GM18868 (cell line): ENCODE results near the gene SOBP.
"Not testable (repeated sequence)": the region's sequence is repeated elsewhere in the genome, so short reads cannot be mapped to it uniquely, and the experiment has no call there.

ENCODE experiments used
- ATAC-seq: cut with Tn5 transposase; IDR thresholded peaks from one replicate; pipeline ENCODE4 v1.9.1; 2021; ENCODE audit warnings: mild to moderate bottlenecking, moderate library complexity; ENCODE audit not compliant: unreplicated experiment

SOBP gene

DNA sequence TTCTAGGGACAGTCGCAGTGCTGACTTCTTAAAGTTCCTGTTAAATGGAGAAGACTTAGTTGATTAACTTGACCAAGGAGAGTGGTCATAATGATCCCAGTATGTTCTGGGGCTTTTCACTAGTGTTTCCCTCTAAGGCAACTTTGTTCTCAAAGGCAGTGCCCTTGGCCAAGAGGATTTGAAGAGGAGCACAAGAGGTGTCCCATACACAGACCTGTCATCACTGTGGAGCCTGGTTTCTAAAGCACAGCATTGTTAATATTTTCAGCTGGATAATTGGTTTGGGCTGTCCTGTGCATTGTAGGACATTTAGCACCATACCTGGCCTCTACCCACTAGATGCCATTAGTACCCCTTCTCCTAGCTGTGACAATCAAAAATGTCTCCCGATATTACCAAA, 30.8 kb downstream of the SOBP start:
- ATAC-seq: not testable (repeated sequence)

DNA sequence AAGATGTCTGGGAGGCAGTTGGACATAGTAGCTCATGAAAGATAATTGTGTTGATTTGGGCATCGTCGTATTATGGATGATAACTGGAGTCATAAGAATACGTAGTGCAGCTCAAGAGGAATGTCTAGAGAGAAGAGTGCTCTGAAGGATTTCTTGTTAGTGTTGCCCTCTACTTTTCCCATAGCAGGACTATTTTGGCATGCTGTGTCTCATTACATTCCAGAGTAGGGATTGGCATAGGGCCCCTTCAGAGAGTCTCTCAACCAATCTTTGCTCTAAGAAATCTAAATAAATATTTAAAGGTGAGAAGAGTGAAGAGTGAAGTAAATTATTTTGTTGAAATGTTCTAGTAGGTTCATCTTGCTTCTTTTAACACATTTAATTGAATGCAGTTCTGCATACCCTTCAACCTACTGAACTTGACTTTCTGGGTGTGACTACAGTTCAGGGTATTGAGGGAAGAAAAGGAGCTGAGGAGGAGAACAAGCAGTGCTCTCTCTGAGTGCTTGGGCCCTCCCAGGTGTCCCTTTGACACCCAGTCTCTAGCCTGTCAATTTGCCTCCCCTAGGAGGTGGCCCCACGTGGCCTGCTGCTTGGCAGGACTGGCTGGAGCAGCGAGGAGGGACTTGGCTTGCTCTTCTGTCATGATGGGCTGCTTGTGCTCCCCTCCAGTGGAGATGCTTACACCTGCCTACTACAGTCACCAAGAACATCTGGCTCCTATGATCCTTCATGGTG, 33.3 kb downstream of the SOBP start:
- no peak for ATAC-seq

DNA sequence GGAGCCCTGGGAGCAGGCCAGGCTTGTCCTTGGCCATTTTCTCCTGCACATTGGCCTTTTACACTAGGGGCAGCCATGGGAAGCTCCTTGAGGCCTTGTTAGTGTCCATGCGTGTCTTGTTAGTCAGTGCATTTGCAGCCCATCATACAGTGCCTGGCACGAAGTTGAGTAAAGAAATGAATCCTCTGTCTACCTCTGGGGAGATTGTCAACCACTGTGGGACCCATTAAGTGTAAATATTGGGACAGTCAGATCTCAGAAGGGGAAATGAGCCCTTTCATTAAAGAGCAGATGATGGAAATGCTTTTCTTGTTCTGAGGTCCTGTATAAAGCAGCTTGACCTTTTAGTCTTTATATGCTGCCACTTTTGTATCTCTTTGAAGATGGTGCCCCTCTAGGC, 33.9 kb downstream of the SOBP start:
- ATAC-seq: no peak

DNA sequence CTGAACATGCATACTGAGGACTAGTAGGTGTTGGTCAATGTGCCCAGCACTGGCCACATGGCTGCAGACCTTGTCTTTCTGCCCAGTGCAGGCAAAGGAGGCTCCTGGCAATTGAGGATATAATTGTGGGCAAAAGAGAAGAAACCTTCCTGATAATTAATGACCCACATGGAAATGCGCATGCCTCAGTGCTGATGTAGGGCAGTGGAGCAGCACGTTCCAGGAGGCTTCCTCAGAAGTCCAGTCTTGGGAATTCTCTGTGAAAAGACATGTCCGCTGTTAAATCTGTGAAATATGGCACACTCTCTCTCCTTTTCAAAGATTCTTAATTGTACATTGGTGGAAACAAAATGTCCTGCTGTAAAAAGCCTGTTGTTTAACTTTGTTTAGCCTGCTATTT, 34.7 kb downstream of the SOBP start:
- no peak for ATAC-seq

DNA sequence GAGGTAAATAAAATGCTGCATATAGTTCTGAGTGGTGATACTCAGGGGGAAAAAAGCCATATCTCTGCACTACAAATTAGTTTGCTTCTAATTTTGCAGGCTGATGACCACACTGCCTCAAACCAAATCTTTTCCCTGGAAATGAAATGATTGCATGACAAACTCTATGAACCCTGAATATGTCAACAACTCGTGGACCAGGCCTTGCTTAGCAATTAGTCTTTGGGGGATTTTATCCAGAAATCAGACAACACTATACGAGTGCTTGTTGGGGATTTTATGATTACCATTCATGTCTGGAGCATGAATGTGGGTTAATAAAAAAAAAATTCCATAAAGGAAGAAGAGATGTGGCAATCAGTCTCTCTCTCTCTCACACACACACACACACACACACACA, 42.0 kb downstream of the SOBP start:
- no peak for ATAC-seq

DNA sequence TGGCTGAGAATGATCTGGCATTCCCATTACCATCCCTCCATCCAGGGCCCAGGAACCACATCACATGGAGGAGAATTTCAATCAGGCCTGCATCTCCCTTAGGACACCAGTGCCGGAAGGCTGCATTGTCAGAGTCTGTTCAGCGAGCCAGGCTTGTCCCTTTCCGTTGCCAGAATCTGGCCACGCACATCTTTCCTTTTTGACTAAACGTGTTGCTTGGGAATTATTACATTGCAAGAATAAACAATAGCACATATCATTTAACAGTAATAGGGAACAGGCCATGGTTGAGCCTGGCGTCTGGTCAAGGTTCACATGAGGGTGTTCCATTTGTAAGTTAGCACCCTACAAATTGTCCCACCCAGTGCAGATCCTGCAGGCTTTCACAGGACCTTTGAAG, 42.8 kb downstream of the SOBP start:
- ATAC-seq: no peak

DNA sequence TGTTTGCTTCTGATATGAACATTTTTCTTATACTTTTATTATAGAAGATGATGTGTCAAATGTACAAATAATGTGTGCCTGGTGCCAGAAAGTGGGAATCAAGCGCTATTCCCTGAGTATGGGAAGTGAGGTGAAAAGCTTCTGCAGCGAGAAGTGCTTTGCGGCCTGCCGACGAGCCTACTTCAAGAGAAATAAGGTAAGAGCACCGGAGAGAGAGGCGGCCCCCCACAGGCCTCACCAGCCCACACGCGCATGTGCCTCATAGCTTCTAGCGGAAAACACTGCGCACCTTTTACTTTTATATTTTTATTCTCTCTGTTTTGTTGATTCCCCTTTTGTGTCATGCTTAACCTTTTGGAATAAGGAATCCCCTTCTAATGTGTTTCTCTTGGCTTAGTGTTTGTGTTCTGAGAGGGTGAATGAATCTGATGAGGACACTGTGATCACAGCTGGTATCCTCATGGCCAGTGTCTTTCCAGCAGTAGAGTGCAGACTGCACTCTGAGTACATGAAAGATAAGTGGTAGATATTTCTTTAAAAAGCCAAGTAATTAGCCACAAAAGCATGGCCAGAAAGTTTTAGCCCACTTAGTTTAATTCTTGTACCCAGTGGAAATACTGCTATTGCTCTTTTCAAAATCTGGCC, 43.6 kb downstream of the SOBP start:
- no peak for ATAC-seq

DNA sequence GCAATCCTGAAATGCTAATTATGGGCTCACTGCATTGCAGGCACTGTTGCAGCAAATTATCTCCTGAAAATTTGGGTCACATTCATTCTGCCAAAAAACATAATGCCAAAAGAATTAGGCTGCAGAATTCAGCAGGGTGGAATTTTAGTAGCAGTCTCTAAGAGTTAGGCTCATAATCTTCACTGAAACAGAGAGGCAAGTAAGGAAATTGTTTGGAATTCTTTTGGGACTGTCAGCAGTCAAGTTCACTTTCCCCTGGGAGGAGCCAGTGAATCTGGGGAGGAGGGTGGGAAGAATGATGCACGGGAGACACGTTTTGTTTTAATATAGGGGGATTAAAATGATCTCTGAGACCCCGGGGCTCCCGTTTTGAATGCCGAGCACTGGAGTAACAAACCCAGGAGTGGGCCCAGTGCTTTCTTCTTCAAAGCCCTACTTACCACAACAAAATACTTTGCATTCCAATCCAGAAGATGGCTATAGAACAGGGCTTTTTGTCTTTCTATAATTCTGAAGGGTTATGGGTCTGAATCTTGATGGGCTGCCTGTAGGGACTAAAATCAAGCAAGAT, 44.7 kb downstream of the SOBP start:
- ATAC-seq: no peak

DNA sequence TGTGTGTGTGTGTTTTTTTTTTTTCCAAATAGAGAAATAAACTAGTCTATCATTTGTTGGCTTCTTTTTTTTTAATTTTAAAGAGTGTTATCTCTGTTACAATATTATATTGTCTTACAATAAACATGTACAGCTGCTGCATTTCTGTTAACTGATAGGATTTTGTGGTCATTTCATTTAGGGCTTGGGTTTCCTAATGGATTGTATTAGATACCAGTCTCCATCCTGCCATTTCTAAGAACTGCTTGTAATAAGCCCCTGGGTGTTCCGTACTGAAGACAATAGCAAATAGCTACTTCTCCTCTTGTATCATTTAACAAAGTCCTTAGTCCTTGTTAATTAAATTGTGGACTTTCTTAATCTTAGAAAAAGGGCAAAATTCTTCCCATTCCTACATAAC, 45.7 kb downstream of the SOBP start:
- ATAC-seq: no peak

DNA sequence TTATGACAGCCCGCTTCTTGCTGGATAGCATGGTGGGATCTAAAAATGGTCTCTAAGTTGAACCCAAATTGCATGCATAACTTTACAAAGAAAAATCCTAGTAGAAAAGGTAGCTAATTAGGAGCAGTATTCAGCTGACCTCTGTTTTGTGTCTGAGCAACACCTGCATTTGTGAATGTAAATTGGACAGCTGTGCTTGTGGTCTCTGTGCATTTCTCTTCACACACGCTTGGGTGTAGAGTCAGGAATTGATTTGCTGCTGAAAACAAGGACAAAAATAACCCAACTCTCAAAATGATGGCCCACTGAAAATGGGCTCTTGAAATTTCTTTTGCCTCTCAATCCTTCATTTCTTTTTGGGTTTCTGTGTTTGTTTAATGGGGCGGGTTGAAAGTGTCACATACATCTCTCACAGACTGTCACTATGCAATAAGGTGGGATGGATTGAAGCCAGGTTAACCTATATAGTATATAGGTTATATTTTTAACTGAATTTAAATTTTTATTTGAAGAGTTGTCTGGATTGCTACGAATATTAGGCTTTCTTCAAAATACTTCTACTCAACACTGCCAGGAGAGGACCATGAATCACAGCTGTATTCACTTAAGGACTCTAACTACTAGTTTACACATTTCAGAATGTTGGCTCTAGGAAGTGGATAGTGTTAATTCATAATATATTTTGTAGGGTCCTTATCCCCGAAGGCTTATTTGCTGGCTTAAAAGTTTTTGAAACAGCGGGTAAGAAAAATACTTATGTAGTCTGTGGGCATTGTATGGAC, 46.5 kb downstream of the SOBP start:
- no peak for ATAC-seq

DNA sequence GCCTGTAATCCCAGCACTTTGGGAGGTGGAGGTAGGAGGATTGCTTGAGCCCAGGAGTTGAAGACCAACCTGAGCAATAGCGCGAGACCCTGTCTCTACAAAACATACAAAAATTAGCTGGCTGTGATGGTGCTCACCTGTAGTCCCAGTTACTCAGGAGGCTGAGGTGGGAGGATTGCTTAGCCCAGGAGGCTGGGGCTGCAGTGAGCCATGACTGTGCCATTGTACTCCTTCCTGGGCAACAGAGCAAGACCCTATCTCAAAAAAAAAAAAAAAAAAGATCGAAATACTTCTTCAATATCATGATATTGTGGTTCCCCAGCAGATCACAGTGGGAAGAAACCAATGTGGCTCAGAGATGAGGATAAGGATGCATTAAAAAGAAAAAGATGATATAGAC, 47.6 kb downstream of the SOBP start:
- no peak for ATAC-seq

DNA sequence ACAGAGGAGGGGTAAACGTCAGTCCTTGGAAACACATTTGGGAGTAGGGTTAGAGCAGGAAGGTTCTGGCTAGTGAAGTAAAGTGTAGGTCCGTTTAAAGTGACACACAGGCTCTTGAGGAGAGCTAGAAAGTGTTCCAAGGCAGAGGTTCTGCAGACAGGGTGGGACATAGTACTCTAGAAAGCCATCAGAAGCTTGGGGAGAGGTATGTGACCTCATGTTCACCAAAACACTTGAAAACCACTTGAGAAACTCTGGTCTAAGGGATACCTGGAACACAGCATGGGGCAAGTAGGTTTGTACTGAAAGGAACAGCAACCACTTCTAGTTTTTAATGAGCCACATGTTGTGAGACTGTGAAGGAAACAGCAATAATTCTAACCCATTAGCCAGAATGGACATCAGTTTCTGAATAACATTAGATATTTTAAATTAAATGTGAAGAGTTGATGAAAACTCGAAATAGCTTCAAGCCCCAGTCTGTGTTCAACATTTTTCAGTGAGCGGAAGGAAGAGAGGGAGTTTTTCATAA, 49.0 kb downstream of the SOBP start:
- ATAC-seq: no peak

DNA sequence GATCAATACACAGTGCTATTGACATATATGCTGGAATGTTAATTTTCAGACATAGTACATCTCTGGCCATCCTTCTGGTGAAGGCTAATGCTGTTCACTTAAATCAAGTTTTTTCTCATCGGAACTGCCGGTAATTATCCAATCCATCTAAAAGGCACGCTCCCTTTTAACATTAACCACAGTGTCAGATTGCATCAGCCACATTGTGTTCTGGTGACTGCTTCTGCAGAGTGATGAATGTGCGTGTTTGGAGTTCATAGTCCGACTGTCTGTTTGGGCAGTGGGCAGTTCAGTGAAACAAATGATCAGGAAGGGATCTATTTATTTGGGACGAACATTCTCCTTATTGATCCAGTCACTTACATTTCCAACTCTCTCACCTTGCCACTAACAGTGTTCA, 49.5 kb downstream of the SOBP start:
- ATAC-seq: no peak

DNA sequence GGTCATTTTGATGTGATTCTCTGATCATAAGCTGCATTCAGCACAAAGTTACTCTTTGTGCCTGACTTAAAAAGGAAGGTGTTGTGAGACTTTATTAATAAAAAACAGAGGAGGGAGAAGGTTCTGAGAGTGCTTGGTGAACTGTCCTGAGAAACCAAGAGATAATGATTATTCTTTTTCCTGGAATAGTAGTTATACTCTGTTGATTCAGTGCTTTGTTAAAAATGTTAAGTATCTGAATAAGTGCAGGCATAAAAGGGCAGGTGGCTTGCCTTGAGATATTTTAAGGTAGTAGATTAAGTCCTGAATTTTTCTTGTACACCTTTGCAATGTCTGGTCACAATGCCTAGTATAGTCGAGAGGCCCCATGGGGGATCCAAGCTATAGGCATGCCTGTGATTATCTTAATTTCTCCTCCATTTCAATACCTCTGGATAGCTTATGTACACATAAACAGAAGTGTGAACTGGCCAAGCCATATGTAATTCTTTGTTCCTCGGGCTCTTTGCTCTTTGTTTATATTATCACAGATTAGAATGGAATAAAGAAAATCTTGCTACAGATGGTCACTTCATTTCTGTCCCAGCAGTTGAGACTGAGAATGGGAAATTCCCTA, 50.0 kb downstream of the SOBP start:
- no peak for ATAC-seq

DNA sequence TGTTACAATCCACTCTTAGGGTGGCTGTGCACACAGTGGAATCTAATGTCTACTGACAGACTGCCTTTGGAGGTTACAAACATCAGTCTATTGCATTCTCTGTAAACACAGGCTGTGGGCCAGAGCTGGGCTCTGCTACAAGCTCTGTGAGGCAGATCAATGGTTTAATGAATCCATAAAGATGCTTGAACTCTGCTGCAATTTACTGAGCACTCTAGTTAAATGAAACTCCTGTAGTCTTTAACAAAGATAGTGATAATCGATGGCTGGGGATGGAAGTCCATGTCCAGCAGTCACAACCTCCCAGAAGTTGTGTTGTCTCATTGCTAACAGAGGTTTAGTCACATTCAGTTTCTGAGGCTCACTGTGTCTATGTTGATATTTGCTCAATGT, 50.5 kb downstream of the SOBP start:
- no peak for ATAC-seq

DNA sequence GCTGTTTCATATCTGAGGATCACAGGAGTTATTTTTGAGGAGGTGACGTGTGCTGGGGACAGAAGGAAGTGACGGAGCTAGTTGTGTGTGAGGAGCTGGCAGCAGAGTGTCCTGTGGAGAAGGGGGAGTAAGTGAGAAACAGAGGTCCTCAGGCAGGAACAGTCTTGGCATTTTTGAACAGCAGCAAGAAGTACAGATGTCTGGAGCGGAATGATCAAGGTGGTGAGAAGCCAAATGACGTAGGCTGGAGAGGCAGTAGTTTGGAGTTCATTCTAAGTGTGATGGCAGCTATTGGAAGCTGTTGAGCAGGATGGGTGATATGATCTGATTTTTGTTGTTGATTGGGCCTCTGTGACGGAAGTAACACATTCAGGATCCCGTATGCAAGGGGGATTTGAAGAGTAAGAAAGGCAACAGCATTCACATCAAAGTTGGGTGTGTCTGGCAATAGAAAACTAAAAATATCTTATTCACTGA, 52.3 kb downstream of the SOBP start:
- ATAC-seq: no peak

DNA sequence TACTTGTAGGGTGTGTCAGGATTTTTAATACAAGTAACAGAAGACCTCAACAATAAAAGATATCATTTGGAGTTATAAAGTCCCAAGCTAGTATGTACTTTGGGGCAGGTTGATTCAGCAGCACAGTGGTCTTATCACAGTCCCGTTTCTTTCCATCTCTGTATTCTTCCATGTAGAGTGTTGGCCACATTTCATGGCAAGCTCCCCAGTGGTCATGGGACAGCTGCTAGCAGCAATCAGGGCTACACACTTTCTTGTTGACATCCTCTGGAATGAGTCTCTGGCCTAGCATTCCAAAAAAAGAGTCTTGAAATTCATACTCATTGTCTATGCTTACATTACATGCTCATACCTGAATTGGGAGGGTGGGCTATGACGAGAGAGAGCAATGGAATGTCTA, 53.2 kb downstream of the SOBP start:
- no peak for ATAC-seq

DNA sequence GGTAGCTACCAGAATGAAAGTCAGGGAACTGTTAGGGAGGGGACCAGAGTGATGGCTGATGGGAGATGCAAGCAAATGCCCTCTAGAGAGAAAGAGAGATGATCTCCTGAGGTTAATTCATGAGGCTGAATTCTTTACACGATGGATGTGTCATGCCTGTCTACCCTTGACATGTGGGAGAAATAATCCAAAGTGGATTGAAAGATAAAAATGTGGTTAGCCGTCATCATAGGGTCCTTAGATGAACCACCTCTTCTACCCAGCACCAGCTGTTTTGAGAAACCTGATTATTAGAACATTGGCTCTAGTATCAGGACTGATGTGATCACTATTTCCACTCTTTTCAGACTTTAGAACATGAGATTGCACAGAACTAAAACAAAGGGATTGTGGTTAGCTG, 53.6 kb downstream of the SOBP start:
- no peak for ATAC-seq

DNA sequence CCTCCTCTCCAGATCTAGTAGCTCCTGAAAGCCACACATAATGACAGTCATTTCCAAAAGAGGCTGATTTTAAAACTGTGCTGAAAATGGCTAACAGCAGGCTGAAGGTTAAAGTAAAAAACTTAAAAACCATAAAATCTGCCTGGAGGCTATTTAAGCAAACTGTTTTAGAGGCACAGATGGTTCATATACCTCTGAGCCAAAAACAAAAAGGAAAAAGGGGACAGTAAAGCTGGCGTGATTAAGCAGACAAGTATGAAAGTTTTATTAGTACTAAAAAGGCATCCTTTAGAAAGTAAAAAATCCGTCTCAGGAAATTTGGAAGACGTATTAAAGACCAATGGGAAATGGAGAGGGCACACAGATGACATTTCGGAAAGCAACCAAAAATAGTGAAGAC, 55.8 kb downstream of the SOBP start:
- ATAC-seq: no peak

DNA sequence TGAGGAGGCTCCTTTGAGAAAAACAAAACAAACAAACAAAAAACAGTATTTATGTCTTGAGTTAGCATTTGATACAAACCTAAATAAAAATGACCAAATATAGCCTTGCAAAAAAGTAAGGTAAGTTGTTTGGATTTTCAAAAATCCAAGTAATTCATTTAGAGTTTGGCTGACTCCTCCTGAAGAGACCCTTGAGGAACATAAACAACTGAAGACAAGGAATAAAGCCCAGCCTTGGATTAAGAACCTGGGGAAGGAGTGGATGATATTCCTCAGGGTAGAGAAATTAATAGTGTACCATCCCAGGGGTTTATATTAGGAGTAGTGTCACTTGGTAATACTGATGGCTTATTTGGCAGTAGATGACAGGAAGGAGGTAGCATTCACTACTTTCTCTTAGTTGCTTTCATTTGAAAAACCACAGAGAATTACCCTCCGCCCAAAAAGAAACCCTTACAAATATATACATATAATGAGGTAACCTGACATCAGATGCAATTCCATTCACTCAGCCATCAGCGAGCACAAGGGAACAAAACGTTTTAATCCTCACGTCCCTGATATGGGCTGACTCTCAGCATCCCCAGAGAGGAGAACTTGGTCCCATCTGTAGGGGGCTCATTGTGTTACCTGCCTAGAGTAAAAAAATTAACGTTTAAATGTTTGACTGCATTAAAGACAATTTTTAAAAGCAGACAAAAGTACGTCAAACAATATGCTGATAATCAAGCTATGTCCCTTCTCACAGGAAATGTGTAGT, 57.0 kb downstream of the SOBP start:
- no peak for ATAC-seq
